Raji (cell line): ENCODE results near the gene MATN1.

Experiments used
- POLR2A ChIP-seq: IDR thresholded peaks from 2 replicates; pipeline ENCODE4 v1.6.1; 2011; ENCODE audit warnings: low read depth, low read length, control low read depth; ENCODE audit not compliant: insufficient read depth

The MATN1 gene

DNA sequence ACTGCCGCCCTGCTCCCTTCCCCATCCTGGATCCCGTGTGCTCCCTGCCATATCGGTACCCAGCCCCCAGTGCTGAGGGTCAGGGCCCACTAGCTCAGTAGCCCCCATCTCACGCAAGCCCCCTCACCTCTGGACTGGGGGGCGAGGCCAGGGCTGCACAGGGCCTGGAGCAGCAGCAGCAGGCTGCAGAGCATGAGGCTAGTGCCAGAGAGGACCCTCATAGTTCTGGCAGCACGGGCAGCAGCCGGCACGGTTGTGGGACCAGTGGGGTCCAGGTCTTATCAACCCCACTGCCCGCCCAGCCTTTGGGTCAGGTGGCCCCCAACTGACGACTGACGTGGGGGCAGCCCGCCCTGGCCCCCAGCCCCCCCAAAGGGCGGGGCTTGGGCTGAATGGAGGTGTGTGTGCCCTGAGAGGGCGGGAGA, at the start of gene MATN1:
MATN1 (minus strand) TSS at position 255 of the 425 bp plus-strand sequence; CDS start at position 221, 34 bp downstream.
- no peak for TF ChIP-seq POLR2A

DNA sequence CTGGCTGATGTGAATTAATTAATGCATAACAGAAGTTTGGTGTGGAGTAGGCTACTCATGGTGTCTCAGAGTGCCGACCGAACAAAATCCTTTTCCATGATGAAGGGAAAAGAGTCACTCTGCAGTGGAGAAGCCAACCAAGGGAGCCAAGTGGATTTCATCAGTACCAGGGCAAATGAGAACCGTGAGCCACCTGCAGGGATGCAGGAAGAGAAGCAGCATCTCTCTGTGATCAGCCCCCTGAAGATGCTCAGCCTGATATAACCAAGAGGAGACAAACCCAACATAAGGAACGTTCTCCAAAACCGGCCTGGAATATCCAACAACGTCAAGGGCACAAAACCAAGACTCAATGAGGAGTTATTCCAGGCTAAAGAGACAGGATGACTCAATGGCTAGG, 47.6 kb upstream of the MATN1 start:
- TF ChIP-seq POLR2A, result no peak

DNA sequence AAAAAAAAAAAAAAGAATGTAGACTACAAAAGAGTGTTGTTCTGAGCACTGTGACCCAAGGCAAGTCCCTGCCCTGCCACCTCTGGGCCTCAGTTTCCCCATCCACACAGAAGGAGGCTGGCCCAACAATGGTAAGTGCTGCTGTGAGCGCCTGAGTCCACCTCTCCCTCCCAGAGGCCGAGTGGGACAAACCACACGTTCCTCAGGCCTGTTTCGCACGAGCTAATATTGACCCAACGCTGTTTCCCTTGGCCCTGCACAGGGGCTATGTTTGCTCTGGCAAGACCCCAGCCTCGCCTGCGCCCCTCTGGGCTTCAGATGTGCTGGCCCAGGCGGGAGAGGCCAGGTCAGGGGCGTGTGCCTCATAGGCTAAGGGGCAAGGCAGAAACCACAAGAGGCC, 46.8 kb upstream of the MATN1 start:
- TF ChIP-seq POLR2A, result no peak

DNA sequence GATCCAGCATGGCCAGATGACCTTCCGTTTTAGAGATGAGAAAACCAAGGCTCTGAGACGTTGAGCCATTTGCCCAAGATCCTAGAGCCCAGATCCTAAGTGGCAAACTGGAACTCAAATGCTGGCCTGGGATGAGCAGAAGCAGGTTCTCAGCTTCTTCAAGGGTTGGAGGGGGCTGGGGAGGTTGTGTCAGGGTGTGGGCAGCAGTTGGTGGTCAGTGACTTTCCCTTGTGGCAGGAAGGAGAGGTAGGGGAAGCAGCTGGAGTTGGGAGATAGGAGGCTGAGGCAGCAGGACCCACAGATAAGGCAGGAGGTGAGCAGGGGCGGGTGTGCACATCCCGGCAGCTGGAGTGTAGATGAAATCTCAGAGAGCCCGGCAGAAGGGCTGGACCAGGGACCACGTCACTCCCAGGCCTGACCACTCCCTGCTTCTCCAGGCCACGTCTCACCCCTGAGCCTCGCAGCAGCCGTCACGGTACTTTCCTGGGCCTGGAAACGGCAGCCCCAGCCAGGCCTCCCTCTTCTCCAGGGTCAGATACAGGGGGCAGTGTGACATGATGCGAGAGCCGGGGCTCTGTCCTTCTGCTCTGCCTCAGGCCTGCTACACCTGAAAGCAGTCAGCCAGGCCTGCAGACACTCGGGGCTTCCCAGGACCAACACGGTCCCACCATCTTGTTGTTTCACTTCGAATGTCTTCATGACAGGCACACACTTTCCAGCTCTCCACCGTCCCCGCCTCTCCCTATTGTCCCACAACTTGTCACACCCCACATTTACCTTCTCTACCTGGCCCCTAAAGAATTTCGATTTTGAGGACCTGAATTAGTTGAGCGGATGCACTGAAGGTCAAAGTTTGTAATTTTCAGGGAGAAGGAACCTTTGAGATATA, 45.7 kb upstream of the MATN1 start:
- no peak for TF ChIP-seq POLR2A

GRCh38 chr1:30768159-30768829, 44.9 kb upstream of the MATN1 start:
- no peak for TF ChIP-seq POLR2A

DNA sequence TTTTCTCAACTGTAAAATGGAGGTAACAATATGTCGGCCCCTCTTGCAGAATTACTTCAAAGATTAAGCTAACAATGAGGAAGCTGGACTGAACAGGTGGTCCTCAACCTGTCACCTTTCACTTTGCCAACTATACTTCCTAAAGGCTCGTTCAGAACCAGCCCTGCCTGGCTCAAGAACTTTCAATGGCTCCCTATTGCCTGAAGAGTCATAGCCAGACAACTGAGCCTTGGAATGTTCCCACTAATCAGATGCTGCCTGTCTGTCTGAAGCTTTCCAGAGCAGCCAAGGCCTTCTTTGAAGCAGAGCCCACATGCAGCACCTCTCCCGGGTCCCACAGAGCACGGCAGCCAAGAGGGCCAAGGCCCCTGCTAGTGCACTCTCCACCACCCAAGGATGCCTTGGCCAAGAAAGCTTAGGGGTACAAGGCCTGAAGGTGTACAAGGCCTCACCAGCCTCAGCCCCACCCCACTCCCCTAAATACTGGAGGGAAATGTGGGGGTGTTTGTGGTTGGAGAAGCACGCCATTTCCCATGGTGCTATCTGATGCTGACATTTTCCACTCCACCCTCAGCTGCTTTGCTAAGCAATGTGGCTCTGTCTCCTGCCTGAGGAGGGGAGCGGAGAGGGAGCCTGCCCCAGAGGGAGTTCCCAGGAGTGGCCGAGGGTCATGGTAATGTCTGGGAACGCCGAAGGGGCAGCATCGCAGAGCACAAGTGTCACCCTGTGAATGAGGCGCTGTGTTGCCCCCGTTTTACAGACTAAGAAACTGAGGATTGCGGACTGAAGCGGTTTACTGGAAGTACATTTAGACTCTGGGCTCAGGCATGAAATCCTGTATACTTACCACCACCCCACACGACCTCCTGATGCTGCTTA, 42.4 kb upstream of the MATN1 start:
- TF ChIP-seq POLR2A, result no peak

DNA sequence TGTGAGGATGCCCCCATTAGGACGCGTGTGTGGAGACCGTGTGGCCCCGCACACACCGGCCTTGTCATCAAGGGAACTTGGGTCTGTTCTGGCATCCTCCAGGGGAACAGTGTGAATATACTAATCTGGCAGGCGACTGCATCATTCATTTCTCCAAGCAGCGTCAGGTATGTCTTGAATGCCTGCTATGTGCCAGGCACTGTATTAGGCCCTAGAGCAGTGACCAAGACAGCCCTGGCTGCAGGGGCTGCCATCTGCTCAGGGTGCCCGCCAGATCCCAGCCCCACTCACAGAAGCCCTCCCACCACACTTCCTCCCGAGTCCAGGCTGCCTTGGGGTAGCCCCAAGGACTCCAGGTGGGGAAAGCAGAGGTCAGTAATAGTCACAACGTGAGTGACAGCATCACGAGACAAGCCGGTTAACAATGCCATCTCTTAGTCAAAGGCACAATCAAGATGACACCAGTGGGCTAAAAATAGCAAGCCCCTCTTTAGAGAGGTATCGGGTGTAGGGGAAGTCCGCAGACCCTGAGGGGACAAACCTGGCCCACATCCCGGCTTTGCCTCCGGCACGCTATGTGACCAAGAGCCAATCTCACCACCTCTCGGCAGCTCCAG, 41.7 kb upstream of the MATN1 start:
- no peak for TF ChIP-seq POLR2A

GRCh38 chr1:30764396-30764795, 41.0 kb upstream of the MATN1 start:
- no peak for TF ChIP-seq POLR2A

GRCh38 chr1:30763651-30764248, 40.4 kb upstream of the MATN1 start:
- TF ChIP-seq POLR2A, result no peak

GRCh38 chr1:30762930-30763650, 39.7 kb upstream of the MATN1 start:
- no peak for TF ChIP-seq POLR2A

DNA sequence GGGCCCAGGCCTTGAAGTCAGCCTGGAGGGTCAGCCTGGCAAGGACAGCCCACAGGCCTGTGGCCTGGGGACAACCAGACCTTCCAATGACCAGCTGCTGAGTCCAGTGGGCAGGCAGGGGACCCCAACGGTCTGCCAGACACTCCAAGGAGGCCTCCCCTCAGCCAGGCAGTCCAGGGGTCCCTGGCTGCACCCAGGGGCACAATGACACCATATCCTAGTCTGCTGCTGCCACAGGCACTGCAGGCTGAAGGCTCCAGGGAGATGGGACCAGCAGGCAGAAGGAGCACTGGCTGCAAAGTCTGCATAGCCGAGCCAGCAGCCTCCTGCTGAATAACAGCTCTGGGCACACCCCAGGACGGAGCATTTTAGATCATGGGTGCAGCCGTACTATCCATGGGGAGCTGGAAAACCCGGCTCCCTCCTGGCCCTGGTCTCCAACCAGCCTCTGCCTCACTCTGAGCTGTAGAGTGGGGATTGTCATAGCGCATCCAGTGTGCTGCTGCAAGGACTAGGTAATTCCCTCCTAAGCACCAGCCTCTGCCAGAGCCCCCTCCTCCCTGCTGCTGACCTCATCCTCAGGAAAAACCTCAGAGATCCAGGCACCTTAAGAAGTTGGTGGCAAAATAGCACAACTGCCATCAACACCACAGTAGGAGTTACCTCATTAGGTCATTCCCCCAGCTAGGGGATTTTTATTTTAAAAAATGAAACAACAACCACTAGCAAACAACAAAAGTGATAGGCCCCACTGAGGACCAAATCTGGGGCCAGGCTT, 39.0 kb upstream of the MATN1 start:
- TF ChIP-seq POLR2A, result no peak

DNA sequence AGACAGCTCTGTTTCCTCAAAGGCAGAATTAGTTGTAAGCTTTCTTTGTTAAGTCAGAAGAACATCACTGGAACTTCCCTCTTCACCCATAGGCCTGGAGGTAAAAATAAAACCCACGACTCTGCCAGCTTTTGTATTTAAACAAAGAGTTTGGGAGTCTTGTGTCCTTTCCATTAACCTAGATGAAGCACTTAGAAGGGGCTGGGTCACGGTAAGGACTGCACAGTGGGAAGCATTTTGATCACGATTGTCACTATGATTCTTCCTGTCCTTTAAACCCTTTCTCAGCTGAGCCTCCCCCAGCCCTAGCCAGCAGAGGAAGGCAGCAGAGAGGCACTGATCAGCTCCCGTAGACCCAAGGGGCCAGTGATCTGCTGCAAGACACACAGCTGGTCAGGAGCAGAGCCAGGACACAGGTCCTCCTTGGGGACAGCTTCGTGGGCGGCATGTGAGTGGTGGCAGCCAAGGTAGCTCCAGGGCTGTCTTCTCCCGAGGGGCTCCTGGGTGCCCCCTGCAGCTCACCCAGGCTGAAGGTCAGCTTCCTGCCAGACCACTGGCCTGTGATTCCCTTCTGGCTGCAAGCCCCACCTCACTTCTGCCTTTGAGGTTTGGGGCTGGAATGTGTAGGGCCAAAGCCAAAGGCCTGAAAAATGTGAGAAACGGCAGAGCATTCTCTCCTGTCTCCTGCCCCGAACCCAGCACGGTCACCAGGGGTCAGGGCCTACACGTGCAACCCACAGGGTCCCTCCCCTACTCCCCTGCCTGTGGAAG, 38.2 kb upstream of the MATN1 start:
- TF ChIP-seq POLR2A, result no peak
